Mucosa of rectum (tissue), 2 donors: ENCODE data around the gene PRKAR1B.

ENCODE experiments used
- H3K27ac ChIP-seq, 2 donors: one replicate each; pipeline ENCODE4 v1.7.0; 2013; ENCODE audit warnings: inconsistent platforms in 2 of 2, low read depth in 2 of 2, low read length in 2 of 2
- H3K27me3 ChIP-seq, 2 donors: one replicate each; pipeline ENCODE4 v1.7.0; 2013; ENCODE audit warnings: low read length in 2 of 2; ENCODE audit not compliant: control insufficient read depth in 2 of 2, insufficient read depth in 2 of 2
- H3K36me3 ChIP-seq, 2 donors: one replicate each; pipeline ENCODE4 v1.7.0; 2013; ENCODE audit warnings: low read length in 2 of 2; ENCODE audit not compliant: control insufficient read depth in 2 of 2, insufficient read depth in 2 of 2
- H3K4me1 ChIP-seq, 2 donors: one replicate each; pipeline ENCODE4 v1.7.0; 2013; ENCODE audit warnings: low read length in 2 of 2, mild to moderate bottlenecking in 1 of 2; ENCODE audit not compliant: control insufficient read depth in 2 of 2, insufficient read depth in 2 of 2
- H3K4me3 ChIP-seq, 2 donors: one replicate each; pipeline ENCODE4 v1.7.0; 2013; ENCODE audit warnings: low read length in 2 of 2
- H3K9ac ChIP-seq, 2 donors: one replicate each; pipeline ENCODE4 v1.7.0; 2013; ENCODE audit warnings: low read length in 2 of 2, low read depth in 1 of 2, mild to moderate bottlenecking in 1 of 2
- H3K9me3 ChIP-seq, 2 donors: one replicate each; pipeline ENCODE4 v1.7.0; 2013; ENCODE audit warnings: low read length in 2 of 2; ENCODE audit not compliant: control insufficient read depth in 2 of 2
- donor health status: healthy.
- donor health status: Normal muscosa, but diverticular disease.

PRKAR1B gene

GRCh38 chr7:508461-509170, 218.5 kb downstream of the PRKAR1B start:
- no peak overlapping the region for H3K9ac ChIP-seq
- peaks cover 0 to 6% of the 10 kb centered on the region in 2 donors for H3K36me3 ChIP-seq
- no peaks in the 10 kb centered on the region for H3K27me3 ChIP-seq
- no peak overlapping the region for H3K27ac ChIP-seq
- no peaks in the 10 kb centered on the region for H3K9me3 ChIP-seq
- H3K4me1 ChIP-seq = peaks cover 33 to 41% of the 10 kb centered on the region in 2 donors
- no peak overlapping the region for H3K4me3 ChIP-seq

GRCh38 chr7:507623-508300, 219.3 kb downstream of the PRKAR1B start:
- no peak overlapping the region for H3K27ac ChIP-seq

GRCh38 chr7:506921-507622, 220.0 kb downstream of the PRKAR1B start:
- Histone ChIP-seq H3K4me1 (peaks cover 40 to 43% of the 10 kb centered on the region in 2 donors), H3K9me3 (no peaks in the 10 kb centered on the region), H3K36me3 (peaks cover 0 to 6% of the 10 kb centered on the region in 2 donors), H3K4me3 (no peak overlapping the region), H3K27me3 (no peaks in the 10 kb centered on the region), H3K9ac (no peak overlapping the region), H3K27ac (no peak overlapping the region)

More at GRCh38 chr7:507623-508300, 219.3 kb downstream of the PRKAR1B start:
- Histone ChIP-seq H3K27me3 (no peaks in the 10 kb centered on the region), H3K4me3 (no peak overlapping the region), H3K9me3 (no peaks in the 10 kb centered on the region), H3K4me1 (peaks cover 40 to 41% of the 10 kb centered on the region in 2 donors), H3K36me3 (peaks cover 0 to 6% of the 10 kb centered on the region in 2 donors), H3K9ac (no peak overlapping the region)

GRCh38 chr7:506391-506831, 220.7 kb downstream of the PRKAR1B start:
- no peak overlapping the region for H3K9ac ChIP-seq
- H3K36me3 ChIP-seq = peaks cover 0 to 8% of the 10 kb centered on the region in 2 donors
- peaks cover 38 to 41% of the 10 kb centered on the region in 2 donors for H3K4me1 ChIP-seq
- no peaks in the 10 kb centered on the region for H3K27me3 ChIP-seq
- no peak overlapping the region for H3K27ac ChIP-seq
- no peaks in the 10 kb centered on the region for H3K9me3 ChIP-seq
- H3K4me3 ChIP-seq = no peak overlapping the region

- H3K36me3 ChIP-seq = peaks cover 8 to 18% of the 10 kb centered on the region in 2 donors
- peak overlapping the region; percentile 95 for H3K27ac ChIP-seq
- H3K9me3 ChIP-seq = no peaks in the 10 kb centered on the region
- no peaks in the 10 kb centered on the region for H3K27me3 ChIP-seq
- peaks cover 38 to 41% of the 10 kb centered on the region in 2 donors for H3K4me1 ChIP-seq
- peak overlapping the region in 1 of 2 donors; percentile 2 for H3K4me3 ChIP-seq
- H3K9ac ChIP-seq = peak overlapping the region; percentile 69 to 78
Measured at GRCh38 chr7:505171-505570, 221.9 kb downstream of the PRKAR1B start.

GRCh38 chr7:504221-505111, 222.6 kb downstream of the PRKAR1B start:
- H3K9me3 ChIP-seq = no peaks in the 10 kb centered on the region
- peak overlapping the region; percentile 69 to 78 for H3K9ac ChIP-seq
- no peaks in the 10 kb centered on the region for H3K27me3 ChIP-seq
- peaks cover 38 to 41% of the 10 kb centered on the region in 2 donors for H3K4me1 ChIP-seq
- peak overlapping the region; percentile 95 for H3K27ac ChIP-seq
- peaks cover 13 to 24% of the 10 kb centered on the region in 2 donors for H3K36me3 ChIP-seq
- no peak overlapping the region for H3K4me3 ChIP-seq

DNA sequence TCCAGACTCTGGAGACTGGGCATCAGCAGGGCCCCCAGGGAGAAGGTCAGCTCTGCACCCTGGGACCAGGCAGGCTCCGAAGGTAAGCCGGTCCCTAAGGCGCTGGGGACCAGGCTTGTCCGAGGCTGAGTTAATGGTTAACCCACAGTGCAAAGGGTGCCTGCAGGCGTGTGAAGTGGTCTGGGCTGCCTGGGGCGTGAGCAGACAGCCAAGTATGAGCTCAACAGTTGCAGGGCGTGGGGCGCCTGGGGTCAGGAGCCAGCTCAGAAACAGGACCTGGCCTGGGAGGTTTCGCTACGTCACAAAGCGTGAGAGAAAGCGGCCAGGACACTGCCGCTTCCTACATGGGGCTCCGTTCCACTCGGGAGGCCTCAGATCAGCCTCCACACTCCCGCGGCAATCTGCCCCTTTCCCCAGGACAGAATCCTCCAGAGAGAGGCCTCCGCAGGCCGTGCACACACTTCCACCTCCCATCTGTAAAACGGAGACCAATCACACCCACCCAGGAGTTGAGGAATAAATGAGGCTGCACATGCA, 223.4 kb downstream of the PRKAR1B start:
- Histone ChIP-seq H3K9me3 (no peaks in the 10 kb centered on the region), H3K4me3 (peak overlapping the region; percentile 21 to 26), H3K9ac (peak overlapping the region; percentile 69 to 78), H3K27ac (peak overlapping the region; percentile 95), H3K27me3 (no peaks in the 10 kb centered on the region), H3K4me1 (peaks cover 38 to 41% of the 10 kb centered on the region in 2 donors), H3K36me3 (peaks cover 21 to 28% of the 10 kb centered on the region in 2 donors)

GRCh38 chr7:502296-502695, 224.8 kb downstream of the PRKAR1B start:
- peaks cover 38 to 41% of the 10 kb centered on the region in 2 donors for H3K4me1 ChIP-seq
- H3K36me3 ChIP-seq = peaks cover 25 to 33% of the 10 kb centered on the region in 2 donors
- H3K27ac ChIP-seq = peak overlapping the region; percentile 95
- peak overlapping the region; percentile 52 to 57 for H3K9ac ChIP-seq
- H3K9me3 ChIP-seq = no peaks in the 10 kb centered on the region
- no peak overlapping the region for H3K4me3 ChIP-seq
- no peaks in the 10 kb centered on the region for H3K27me3 ChIP-seq

DNA sequence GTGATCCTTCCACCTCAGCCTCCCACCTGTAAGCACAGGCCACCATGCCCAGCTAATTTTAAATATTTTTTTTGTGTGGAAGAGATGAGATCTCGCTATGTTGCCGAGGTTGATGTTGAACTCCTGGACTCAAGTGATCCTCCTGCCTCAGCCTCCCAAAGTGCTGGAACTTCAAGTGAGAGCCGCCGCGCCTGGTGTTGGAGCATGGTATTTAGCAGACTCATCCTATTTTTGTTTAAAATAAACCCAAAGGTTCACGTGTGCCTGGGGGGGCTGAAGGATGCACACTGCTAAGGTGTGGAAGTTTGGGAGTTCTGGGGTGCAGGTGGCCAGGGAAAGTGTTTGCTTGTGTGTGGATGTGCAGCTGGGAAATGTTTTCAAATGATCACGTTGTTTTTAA, 225.6 kb downstream of the PRKAR1B start:
- Histone ChIP-seq H3K9ac (no peak overlapping the region), H3K27me3 (no peaks in the 10 kb centered on the region), H3K4me1 (peaks cover 38 to 40% of the 10 kb centered on the region in 2 donors), H3K9me3 (no peaks in the 10 kb centered on the region), H3K27ac (no peak overlapping the region), H3K36me3 (peaks cover 31 to 35% of the 10 kb centered on the region in 2 donors), H3K4me3 (no peak overlapping the region)
